K562 (cell line): ENCODE data around the gene WASHC3. TPM values are rescaled to one million over a fixed set of nuclear protein-coding genes. Genes with fewer than 3 reads are reported as not detected.

Source experiments
- ATAC-seq: fragments of 200-7000 bp; cut with Tn5 transposase; 3 replicates; pipeline ENCODE4 v1.9.1; 2020; ENCODE audit warnings: moderate library complexity
- BruUV-seq: library from RNA; stranded (reverse); fragments of 400-500 nt; replicated peaks from 2 replicates; lab custom pipeline; 2021; lab: Mats Ljungman, UMichigan
- CTCF ChIA-PET: fragments of 300-600 bp; formaldehyde crosslinking; extraction: SDS; loops from one replicate; lab custom pipeline; 2021; ENCODE audit warnings: low intra/inter-chr PET ratio; lab: Yijun Ruan, JAX
- POLR2A ChIA-PET: fragments of 300-600, 350-650 bp; sonication (Branson Sonifier 250); formaldehyde crosslinking; extraction: SDS; loops from one replicate; lab custom pipeline; 2021; ENCODE audit warnings: antibody characterized with exemption, inconsistent platforms; lab: Yijun Ruan, JAX
- DNase-seq, 4 experiments: peaks; one replicate each; pipeline versions ENCODE4 v3.0.0 to v3.0.0-alpha.2; 2011 to 2018; ENCODE audit warnings: low spot score in 3 of 4, mixed read lengths in 3 of 4; ENCODE audit errors: extremely low read depth in 1 of 4
- FAIRE-seq: peaks from 2 replicates; lab custom pipeline; 2011; peaks lifted over from hg19 to GRCh38; lab: Jason Lieb, UNC
- H2AFZ ChIP-seq: 2 replicates; pipeline ENCODE4 v1.6.0; 2011; ENCODE audit warnings: low read depth, low read length, control low read depth, inconsistent platforms
- H3K27ac ChIP-seq: fragments of 200-600 bp; 3 replicates; pipeline ENCODE4 v1.8.0; 2011; ENCODE audit warnings: low read depth, mild to moderate bottlenecking, control low read depth, inconsistent platforms, low read length, moderate library complexity, mixed read lengths; ENCODE audit errors: extremely low read depth
- H3K27me3 ChIP-seq, 2 experiments: fragments of 300-600 bp in 1 of 2; 2 replicates in 1 of 2; 3 replicates in 1 of 2; pipeline versions ENCODE4 v1.6.0 to v1.8.0; 2011; ENCODE audit warnings: inconsistent platforms in 2 of 2, low read length in 2 of 2, mild to moderate bottlenecking in 1 of 2, mixed read lengths in 1 of 2, moderate library complexity in 1 of 2; ENCODE audit not compliant: control insufficient read depth in 2 of 2, insufficient read depth in 2 of 2
- H3K36me3 ChIP-seq: fragments of 300-600 bp; 3 replicates; pipeline ENCODE4 v1.8.0; 2011; ENCODE audit warnings: mild to moderate bottlenecking, low read length, inconsistent platforms; ENCODE audit not compliant: control insufficient read depth, insufficient read depth
- H3K4me1 ChIP-seq, 2 experiments: fragments of 200-600 bp in 1 of 2; replicated peaks in 1 of 2; 2 replicates in 1 of 2; 3 replicates in 1 of 2; pipeline versions ENCODE4 v1.5.1 to v1.8.0; 2011; ENCODE audit warnings: inconsistent platforms in 2 of 2, low read length in 2 of 2, mild to moderate bottlenecking in 1 of 2, mixed read lengths in 1 of 2, moderate library complexity in 1 of 2; ENCODE audit not compliant: control insufficient read depth in 2 of 2, insufficient read depth in 2 of 2
- H3K4me2 ChIP-seq: 2 replicates; pipeline ENCODE4 v1.6.1; 2011; ENCODE audit warnings: low read length, control low read depth, inconsistent platforms, mixed read lengths; ENCODE audit not compliant: insufficient read depth
- H3K4me3 ChIP-seq: fragments of 200-600 bp; sonication (generic), shearing (Covaris generic); 2 replicates; pipeline ENCODE4 v1.5.1; 2016; ENCODE audit warnings: control low read depth, inconsistent platforms
- H3K79me2 ChIP-seq: fragments of 200-600 bp; 3 replicates; pipeline ENCODE4 v1.8.0; 2011; ENCODE audit warnings: low read length, inconsistent platforms; ENCODE audit not compliant: control insufficient read depth, insufficient read depth
- H3K9ac ChIP-seq, 2 experiments: 2 replicates each; pipeline versions ENCODE4 v1.6.0 to v1.6.1; 2011; ENCODE audit warnings: low read depth in 2 of 2, low read length in 2 of 2, control low read depth in 1 of 2, inconsistent platforms in 1 of 2, mild to moderate bottlenecking in 1 of 2, mixed read lengths in 1 of 2; ENCODE audit not compliant: insufficient read depth in 1 of 2
- H3K9me1 ChIP-seq: one replicate; pipeline ENCODE4 v1.6.0; 2011; ENCODE audit warnings: inconsistent platforms, mild to moderate bottlenecking, low read length, moderate library complexity; ENCODE audit not compliant: control insufficient read depth, insufficient read depth
- H3K9me3 ChIP-seq: replicated peaks from 2 replicates; pipeline ENCODE4 v1.5.1; 2011; ENCODE audit warnings: low read depth, low read length, inconsistent platforms; ENCODE audit not compliant: control insufficient read depth, insufficient read depth
- H4K20me1 ChIP-seq: replicated peaks from 2 replicates; pipeline ENCODE4 v1.6.1; 2011; ENCODE audit warnings: low read length, inconsistent platforms, mixed read lengths; ENCODE audit not compliant: control insufficient read depth, insufficient read depth
- ASH1L ChIP-seq: fragments of 450-650 bp; IDR thresholded peaks from 2 replicates; pipeline ENCODE4 v1.6.1; 2018; ENCODE audit warnings: borderline replicate concordance, mild to moderate bottlenecking, low read depth; ENCODE audit not compliant: partially characterized antibody
- BCOR ChIP-seq: fragments of 450-650 bp; IDR thresholded peaks from 2 replicates; pipeline ENCODE4 v1.6.1; 2016
- BRF1 ChIP-seq: IDR thresholded peaks from 3 replicates; pipeline ENCODE4 v1.6.1; 2011; ENCODE audit warnings: borderline replicate concordance, mild to moderate bottlenecking; ENCODE audit not compliant: insufficient read length; ENCODE audit errors: extremely low read depth
- CBX2 ChIP-seq: fragments of 200-600 bp; sonication (generic); IDR thresholded peaks from one replicate; pipeline ENCODE4 v1.6.1; 2012; ENCODE audit warnings: mild to moderate bottlenecking, low read length, inconsistent platforms; ENCODE audit not compliant: insufficient read depth, poor library complexity, severe bottlenecking
- CHCHD3 ChIP-seq: fragments of 250-450 bp; sonication (Bioruptor Pico); IDR thresholded peaks from 2 replicates; pipeline ENCODE4 v2.1.2; 2022; ENCODE audit warnings: mild to moderate bottlenecking
- HNRNPH1 ChIP-seq: fragments of 200-400 bp; formaldehyde crosslinking; optimal IDR thresholded peaks from 2 replicates; pipeline ENCODE3; 2017; ENCODE audit warnings: low read depth, mild to moderate bottlenecking, low read length, moderate library complexity
- HOXB6 ChIP-seq: fragments of 250-450 bp; sonication (Bioruptor Pico); IDR thresholded peaks from 2 replicates; pipeline ENCODE4 v1.5.1; 2022; ENCODE audit warnings: mild to moderate bottlenecking, borderline replicate concordance
- JUND ChIP-seq, 2 experiments: IDR thresholded peaks; 2 replicates in 1 of 2; 3 replicates in 1 of 2; pipeline ENCODE4 v1.6.1; 2011; ENCODE audit warnings: borderline replicate concordance in 2 of 2, low read depth in 2 of 2, low read length in 2 of 2, improper control_type of control experiment in 1 of 2, missing biosample characterization in 1 of 2, missing genetic modification characterization in 1 of 2, missing genetic modification reagents in 1 of 2
- KAT8 ChIP-seq: fragments of 450-650 bp; IDR thresholded peaks from 2 replicates; pipeline ENCODE4 v1.6.1; 2016; ENCODE audit warnings: low read depth, mild to moderate bottlenecking
- SRSF1 ChIP-seq: fragments of 200-400 bp; formaldehyde crosslinking; IDR thresholded peaks from 2 replicates; pipeline ENCODE4 v1.6.1; 2017; ENCODE audit warnings: mild to moderate bottlenecking, low read depth, low read length, moderate library complexity
- THRAP3 ChIP-seq: fragments of 450-650 bp; IDR thresholded peaks from 2 replicates; pipeline ENCODE4 v1.6.1; 2016; ENCODE audit warnings: mild to moderate bottlenecking, inconsistent platforms, borderline replicate concordance
- XRCC3 ChIP-seq: fragments of 450-650 bp; IDR thresholded peaks from 2 replicates; pipeline ENCODE4 v1.6.1; 2017; ENCODE audit warnings: mild to moderate bottlenecking, moderate library complexity
- ZNF324 ChIP-seq: fragments of 250-450 bp; sonication (Bioruptor Pico); IDR thresholded peaks from 2 replicates; pipeline ENCODE4 v1.4.0; 2020; ENCODE audit warnings: mild to moderate bottlenecking
- WGBS: fragments of 100-300 bp; shearing (Covaris generic); methylation state at CpG from one replicate; pipeline ENCODE4 v1.1.6; 2016; ENCODE audit warnings: low coverage, mixed read lengths; ENCODE audit not compliant: insufficient coverage; ENCODE audit errors: missing lambda C conversion rate; 5-methylcytosine and 5-hydroxymethylcytosine counted together
- in situ Hi-C: fragments of 300-500 bp; cut with MboI; formaldehyde crosslinking; loops from 4 replicates; pipeline ENCODE4 v1.15.0; 2018; ENCODE audit warnings: inconsistent platforms, mixed read lengths
- intact Hi-C: fragments of 100-400 bp; cut with micrococcal nuclease; formaldehyde crosslinking; loops from 2 replicates; pipeline ENCODE4 v1.14.2; 2022
- polyA plus RNA-seq, 8 experiments: library from polyadenylated mRNA; depleted of rRNA in 4 of 8; stranded (reverse) in 5 of 8; unstranded in 3 of 8; fragments of >200 nt; fragmentation: Nextera tagmentation in 2 of 8; fragmentation: Illumina TruSeq in 1 of 8; extraction: Ambion mirVana in 2 of 8; extraction: Trizol in 1 of 8; gene quantifications; 2 replicates each; pipeline versions ENCODE4 v1.2.1 to v1.2.3, GENCODE V29; 2011 to 2014; ENCODE audit warnings: inconsistent platforms in 1 of 8, missing spikeins in 1 of 8
- total RNA-seq, 7 experiments: library from RNA; depleted of rRNA in 6 of 7; stranded (reverse); fragments of >200 nt in 6 of 7; fragmentation: Illumina TruSeq in 2 of 7; extraction: Trizol in 2 of 7; gene quantifications; 2 replicates each; pipeline versions ENCODE4 v1.2.1 to v1.2.3, GENCODE V29; 2011 to 2021; ENCODE audit warnings: low replicate concordance in 1 of 7
- TF ChIP-seq, protein P1 (sequence below): conservative IDR thresholded peaks from 2 replicates; pipeline ENCODE4 v1.6.1; 2011; ENCODE audit warnings: low read depth, mild to moderate bottlenecking, low read length; ENCODE audit not compliant: control insufficient read depth
- TF ChIP-seq, protein P2 (sequence below): sonication (generic); formaldehyde crosslinking; IDR thresholded peaks from 2 replicates; pipeline ENCODE4 v1.8.0; 2022; ENCODE audit warnings: missing genetic modification reagents, mild to moderate bottlenecking, moderate library complexity, borderline replicate concordance

WASHC3 gene
- total and polyA plus RNA-seq, 9 of the 15 experiments (the other 6 are each of a cell fraction or from before 2014, with no cell fraction given) = 14.3 to 74.9 (median 35.1) TPM

DNA sequence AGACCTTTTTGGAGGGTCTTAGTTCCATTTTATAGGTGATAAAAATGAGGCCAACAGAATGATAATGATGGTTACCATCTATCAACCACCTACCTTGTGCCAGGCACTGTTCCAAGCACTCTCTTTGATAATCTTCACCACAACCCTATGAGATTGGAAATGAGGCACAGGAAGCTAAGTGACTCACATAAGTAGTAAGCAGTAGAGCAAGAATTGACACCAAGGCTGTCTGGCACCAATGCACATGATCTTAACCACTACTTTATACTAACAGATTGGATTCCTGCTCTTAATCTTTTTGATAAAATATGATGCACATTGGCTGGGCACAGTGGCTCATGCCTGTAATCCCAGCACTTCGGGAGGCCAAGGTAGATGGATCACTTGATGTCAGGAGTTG, 93.0 kb downstream of the WASHC3 start:
- no peaks in the 10 kb centered on the region for H3K4me1 ChIP-seq
- no peak for TF ChIP-seq BRF1
- TF ChIP-seq HNRNPH1 = no peak
- no peak for TF ChIP-seq CBX2
- TF ChIP-seq, protein P1, sequence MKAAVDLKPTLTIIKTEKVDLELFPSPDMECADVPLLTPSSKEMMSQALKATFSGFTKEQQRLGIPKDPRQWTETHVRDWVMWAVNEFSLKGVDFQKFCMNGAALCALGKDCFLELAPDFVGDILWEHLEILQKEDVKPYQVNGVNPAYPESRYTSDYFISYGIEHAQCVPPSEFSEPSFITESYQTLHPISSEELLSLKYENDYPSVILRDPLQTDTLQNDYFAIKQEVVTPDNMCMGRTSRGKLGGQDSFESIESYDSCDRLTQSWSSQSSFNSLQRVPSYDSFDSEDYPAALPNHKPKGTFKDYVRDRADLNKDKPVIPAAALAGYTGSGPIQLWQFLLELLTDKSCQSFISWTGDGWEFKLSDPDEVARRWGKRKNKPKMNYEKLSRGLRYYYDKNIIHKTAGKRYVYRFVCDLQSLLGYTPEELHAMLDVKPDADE = no peak
- no peak for TF ChIP-seq KAT8
- TF ChIP-seq SRSF1 = no peak
- no peak for TF ChIP-seq ZNF324 (CRISPR knock-in tag)
- TF ChIP-seq BCOR = no peak
- no peak for TF ChIP-seq ASH1L
- TF ChIP-seq HOXB6 (CRISPR knock-in tag) = no peak
- no peak for TF ChIP-seq THRAP3
- TF ChIP-seq JUND (IDR thresholded peaks at IDR 0.05; ENCODE audit: borderline replicate concordance, low read depth, low read length) = no peak
- TF ChIP-seq JUND (tag; IDR thresholded peaks at IDR 0.05; ENCODE audit: borderline replicate concordance, low read depth, low read length) = no peak
- no peak for TF ChIP-seq CHCHD3 (CRISPR knock-in tag)
- TF ChIP-seq, protein P2, sequence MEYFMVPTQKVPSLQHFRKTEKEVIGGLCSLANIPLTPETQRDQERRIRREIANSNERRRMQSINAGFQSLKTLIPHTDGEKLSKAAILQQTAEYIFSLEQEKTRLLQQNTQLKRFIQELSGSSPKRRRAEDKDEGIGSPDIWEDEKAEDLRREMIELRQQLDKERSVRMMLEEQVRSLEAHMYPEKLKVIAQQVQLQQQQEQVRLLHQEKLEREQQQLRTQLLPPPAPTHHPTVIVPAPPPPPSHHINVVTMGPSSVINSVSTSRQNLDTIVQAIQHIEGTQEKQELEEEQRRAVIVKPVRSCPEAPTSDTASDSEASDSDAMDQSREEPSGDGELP = no peak
- no peak for TF ChIP-seq XRCC3
- H3K9me1 ChIP-seq = no peaks in the 10 kb centered on the region
- POLR2A ChIA-PET = no interaction called here
- H3K79me2 ChIP-seq = no peaks in the 10 kb centered on the region
- no peak overlapping the region for H3K9ac ChIP-seq
- H2AFZ ChIP-seq = no peak overlapping the region
- CTCF ChIA-PET = no interaction called here
- H4K20me1 ChIP-seq = no peaks in the 10 kb centered on the region
- no peaks in the 10 kb centered on the region for H3K36me3 ChIP-seq
- WGBS = 0% methylated on average over 1 of the region's 1 CpG
- no peak for ATAC-seq
- no peaks in the 10 kb centered on the region for H3K9me3 ChIP-seq
- no peak for FAIRE-seq
- no peak overlapping the region for H3K27ac ChIP-seq
- H3K4me2 ChIP-seq = no peak overlapping the region
- in situ Hi-C loops = no loop called here
- no peak overlapping the region for H3K4me3 ChIP-seq
- intact Hi-C loops = no loop called here
- no TSS peak for BruUV-seq
- no peak for DNase-seq
- H3K27me3 ChIP-seq = no peaks in the 10 kb centered on the region
